Measurements from ENCODE around the gene TMEM98.
"Not testable (repeated sequence)": the region's sequence is repeated elsewhere in the genome, so short reads cannot be mapped to it uniquely, and the experiment has no call there.

Gene TMEM98

GRCh38 chr17:32976605-32977004 is 48.7 kb downstream of the TMEM98 start:
- TF ChIP-seq CTCF (IDR thresholded peaks at IDR 0.05; ENCODE audit: borderline replicate concordance, control extremely low read depth, extremely low read depth, insufficient read depth, missing control alignments): no peak
- in situ Hi-C loops (cut with MboI; ENCODE audit: low sequenced_read_pairs, unreplicated experiment): no loop called here
- DNase-seq (ENCODE audit: low spot score): no peak

GRCh38 chr17:32980230-32980629 is 52.3 kb downstream of the TMEM98 start:
- TF ChIP-seq CTCF (IDR thresholded peaks at IDR 0.05; ENCODE audit: borderline replicate concordance, control extremely low read depth, extremely low read depth, insufficient read depth, missing control alignments): no peak
- in situ Hi-C loops (cut with MboI; ENCODE audit: low sequenced_read_pairs, unreplicated experiment): no loop called here
- DNase-seq (ENCODE audit: low spot score): no peak

- DNase-seq (ENCODE audit: low spot score); in situ Hi-C loops (cut with MboI; ENCODE audit: low sequenced_read_pairs, unreplicated experiment): not testable (repeated sequence)
Observed at GRCh38 chr17:32981611-32982010, 53.7 kb downstream of the TMEM98 start.

- TF ChIP-seq CTCF (IDR thresholded peaks at IDR 0.05; ENCODE audit: borderline replicate concordance, control extremely low read depth, extremely low read depth, insufficient read depth, missing control alignments): no peak
- DNase-seq (ENCODE audit: low spot score): no peak
- in situ Hi-C loops (cut with MboI; ENCODE audit: low sequenced_read_pairs, unreplicated experiment): no loop called here
Observed at GRCh38 chr17:32985050-32985756, 57.2 kb downstream of the TMEM98 start.

GRCh38 chr17:32987453-32987805 is 59.5 kb downstream of the TMEM98 start:
- DNase-seq (ENCODE audit: low spot score): not testable (repeated sequence)

GRCh38 chr17:32987868-32988267 is 59.9 kb downstream of the TMEM98 start:
- in situ Hi-C loops (cut with MboI; ENCODE audit: low sequenced_read_pairs, unreplicated experiment): not testable (repeated sequence)

More at GRCh38 chr17:32987453-32987805, 59.5 kb downstream of the TMEM98 start:
- in situ Hi-C loops (cut with MboI; ENCODE audit: low sequenced_read_pairs, unreplicated experiment): not testable (repeated sequence)

GRCh38 chr17:32988481-32989101 is 60.6 kb downstream of the TMEM98 start:
- in situ Hi-C loops (cut with MboI; ENCODE audit: low sequenced_read_pairs, unreplicated experiment): no loop called here
- no peak for TF ChIP-seq CTCF (IDR thresholded peaks at IDR 0.05; ENCODE audit: borderline replicate concordance, control extremely low read depth, extremely low read depth, insufficient read depth, missing control alignments)
- DNase-seq (ENCODE audit: low spot score): no peak

More at GRCh38 chr17:32987868-32988267, 59.9 kb downstream of the TMEM98 start:
- DNase-seq (ENCODE audit: low spot score): not testable (repeated sequence)

- no peak for DNase-seq (ENCODE audit: low spot score)
- TF ChIP-seq CTCF (IDR thresholded peaks at IDR 0.05; ENCODE audit: borderline replicate concordance, control extremely low read depth, extremely low read depth, insufficient read depth, missing control alignments): no peak
- in situ Hi-C loops (cut with MboI; ENCODE audit: low sequenced_read_pairs, unreplicated experiment): no loop called here
Observed at GRCh38 chr17:32992321-32993033, 64.5 kb downstream of the TMEM98 start.

All from GM13976 (cell line).